Ovary (tissue), 9 donors: ENCODE data around the gene WASL. TPM values are rescaled to one million over a fixed set of nuclear protein-coding genes. Genes with fewer than 3 reads are reported as not detected.
"Not testable (repeated sequence)": the region's sequence is repeated elsewhere in the genome, so short reads cannot be mapped to it uniquely, and the experiment has no call there.

Source experiments
- DNase-seq, 5 donors: peaks; one replicate each; pipeline ENCODE4 v3.0.0-alpha.2; 2019 to 2020
- H3K27ac ChIP-seq, 2 donors: fragments of 200-600 bp; one replicate each; pipeline versions ENCODE4 v1.5.1 to v1.8.0; 2019 to 2022
- H3K27me3 ChIP-seq: fragments of 200-600 bp; one replicate; pipeline ENCODE4 v1.8.0; 2022
- H3K36me3 ChIP-seq: fragments of 200-600 bp; sonication (generic); one replicate; pipeline ENCODE4 v1.5.1; 2019
- H3K4me1 ChIP-seq: one replicate; pipeline ENCODE4 v1.8.1; 2013; ENCODE audit warnings: mild to moderate bottlenecking, moderate library complexity; ENCODE audit not compliant: insufficient read depth
- H3K4me3 ChIP-seq: fragments of 200-600 bp; sonication (generic); one replicate; pipeline ENCODE4 v1.5.1; 2017
- H3K9me3 ChIP-seq, 2 donors: fragments of 200-600 bp in 1 of 2; sonication (generic) in 1 of 2; one replicate each; pipeline versions ENCODE4 v1.5.1 to v1.8.1; 2013 to 2019; ENCODE audit warnings: mild to moderate bottlenecking in 1 of 2, moderate library complexity in 1 of 2
- EP300 ChIP-seq: sonication (generic); formaldehyde crosslinking; IDR thresholded peaks from one replicate; pipeline ENCODE4 v1.6.1; 2017; ENCODE audit warnings: antibody characterized with exemption
- POLR2A ChIP-seq: fragments of 450-650 bp; IDR thresholded peaks from one replicate; pipeline ENCODE4 v1.6.1; 2017; ENCODE audit warnings: antibody characterized with exemption, mild to moderate bottlenecking, moderate library complexity
- WGBS, 3 donors: extraction: QIAGEN DNeasy Blood & Tissue Kit in 1 of 3; methylation state at CpG; one replicate each; pipeline versions ENCODE4 v1.1.5 to v1.1.7; 2013 to 2017; 5-methylcytosine and 5-hydroxymethylcytosine counted together
- intact Hi-C, 4 donors: fragments of 100-400 bp; cut with DNase I; formaldehyde crosslinking; loops; one replicate each; pipeline versions ENCODE4 v1.11.0 to v1.15.1; 2022 to 2023
- polyA plus RNA-seq, 2 donors: library from polyadenylated mRNA; stranded (reverse); fragments of 200-250 nt in 1 of 2; fragments of 350-450 nt in 1 of 2; fragmentation: Illumina TruSeq in 1 of 2; extraction: RNeasy Lipid Tissue Mini Kit (QIAGEN cat#74804) in 1 of 2; gene quantifications; one replicate each; pipeline ENCODE4 v1.2.3, GENCODE V29; 2013 to 2014
- total RNA-seq, 7 donors: library from RNA; depleted of rRNA in 2 of 7; stranded (reverse); fragments of >200 nt in 2 of 7; fragmentation: NEBNext Ultra II Directional in 3 of 7; extraction: Animal tissue kit (Norgen Biotek cat#: 25700) in 3 of 7; gene quantifications; one replicate each; pipeline versions ENCODE4 v1.1.0 to v1.2.4, GENCODE V29; 2016 to 2023
- TF ChIP-seq, protein P1 (sequence below), 3 donors: fragments of 450-650 bp in 2 of 3; fragments of 200-600 bp in 1 of 3; IDR thresholded peaks; one replicate each; pipeline versions ENCODE4 v1.5.1 to v1.8.0; 2016 to 2022; ENCODE audit warnings: antibody characterized with exemption in 3 of 3, mild to moderate bottlenecking in 1 of 3
- donor health status: DM: no; HTN: no; CAD: no; lungs with moderate emphysema.
- donor health status: DM: no; HTN: no; CAD: no.
- donor health status: Bipolar disorder and iron deficiency.
- donor health status: DM: yes; HTN: yes; CAD: no.
- donor health status: DM: no; HTN: no; CAD: no.
- donor health status: DM: yes; HTN: yes; CAD: no.

Gene WASL
- total and polyA plus RNA-seq, 9 donors, result 29.1 to 71.5 (median 45.0) TPM

DNA sequence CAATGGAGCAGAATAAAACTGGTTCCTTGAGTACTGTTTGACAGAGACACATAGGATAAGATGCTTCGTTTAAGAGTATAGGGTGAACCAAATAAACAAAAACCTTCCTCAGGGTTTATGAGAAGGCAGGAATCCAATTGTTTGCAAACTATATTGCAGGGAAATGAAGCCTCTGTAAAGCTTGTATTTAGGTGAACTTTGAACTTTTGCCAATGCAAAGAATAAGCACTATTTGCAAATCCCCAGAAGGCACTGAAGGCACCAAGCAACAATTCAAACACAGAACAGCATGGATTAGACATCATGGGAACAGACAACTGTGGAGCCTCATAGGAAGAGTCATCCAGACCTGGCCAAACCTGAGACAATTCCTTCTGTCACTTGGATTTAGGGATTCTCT is 47.1 kb upstream of the WASL start:
- intact Hi-C loops, result loop anchor here in 2 of 4 donors (5.0 to 10.0 kb wide), 3 partner anchors 51 to 71 kb away; partner anchors contain the start of gene WASL (in 1 of the 2)

DNA sequence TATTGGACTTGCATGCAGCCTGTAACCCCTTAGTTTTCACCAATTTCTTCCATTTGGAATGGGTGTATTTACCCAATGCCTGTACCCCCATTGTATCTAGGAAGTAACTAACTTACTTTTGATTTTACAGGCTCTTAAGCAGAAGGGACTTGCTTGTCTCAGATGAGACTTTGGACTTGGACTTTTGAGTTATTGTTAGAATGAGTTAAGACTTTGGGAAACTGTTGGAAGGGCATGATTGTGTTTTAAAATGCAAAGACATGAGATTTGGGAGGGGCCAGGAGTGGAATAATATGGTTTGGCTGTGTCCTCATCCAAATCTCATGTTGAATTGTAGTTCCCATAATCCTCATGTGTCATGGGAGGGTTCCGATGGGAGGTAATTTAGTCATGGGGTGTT is 46.3 kb upstream of the WASL start:
- intact Hi-C loops, result loop anchor here in 2 of 4 donors (5.0 to 10.0 kb wide), 3 partner anchors 50 to 72 kb away; partner anchors contain the start of gene WASL (in 1 of the 2)
- WGBS, 3 donors, result 41 to 97% (median 96%) methylated on average over 1 of the region's 1 CpG
- H3K9me3 ChIP-seq, H3K36me3 ChIP-seq, H3K4me1 ChIP-seq, H3K27me3 ChIP-seq, H3K4me3 ChIP-seq, DNase-seq, H3K27ac ChIP-seq: not testable (repeated sequence)

More for the DNA sequence above, 47.1 kb upstream of the WASL start:
- Histone ChIP-seq H3K36me3 (no peaks in the 10 kb centered on the region), H3K9me3 (no peaks in the 10 kb centered on the region), H3K27me3 (no peaks in the 10 kb centered on the region), H3K4me1 (no peaks in the 10 kb centered on the region), H3K4me3 (no peak overlapping the region), H3K27ac (no peak overlapping the region)
- TF ChIP-seq EP300 (no peak), POLR2A (no peak)
- TF ChIP-seq, protein P1, sequence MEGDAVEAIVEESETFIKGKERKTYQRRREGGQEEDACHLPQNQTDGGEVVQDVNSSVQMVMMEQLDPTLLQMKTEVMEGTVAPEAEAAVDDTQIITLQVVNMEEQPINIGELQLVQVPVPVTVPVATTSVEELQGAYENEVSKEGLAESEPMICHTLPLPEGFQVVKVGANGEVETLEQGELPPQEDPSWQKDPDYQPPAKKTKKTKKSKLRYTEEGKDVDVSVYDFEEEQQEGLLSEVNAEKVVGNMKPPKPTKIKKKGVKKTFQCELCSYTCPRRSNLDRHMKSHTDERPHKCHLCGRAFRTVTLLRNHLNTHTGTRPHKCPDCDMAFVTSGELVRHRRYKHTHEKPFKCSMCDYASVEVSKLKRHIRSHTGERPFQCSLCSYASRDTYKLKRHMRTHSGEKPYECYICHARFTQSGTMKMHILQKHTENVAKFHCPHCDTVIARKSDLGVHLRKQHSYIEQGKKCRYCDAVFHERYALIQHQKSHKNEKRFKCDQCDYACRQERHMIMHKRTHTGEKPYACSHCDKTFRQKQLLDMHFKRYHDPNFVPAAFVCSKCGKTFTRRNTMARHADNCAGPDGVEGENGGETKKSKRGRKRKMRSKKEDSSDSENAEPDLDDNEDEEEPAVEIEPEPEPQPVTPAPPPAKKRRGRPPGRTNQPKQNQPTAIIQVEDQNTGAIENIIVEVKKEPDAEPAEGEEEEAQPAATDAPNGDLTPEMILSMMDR (IDR thresholded peaks at IDR 0.05), result no peak
- DNase-seq, result no peak
- 93 to 100% (median 98%) methylated on average over 1 of the region's 1 CpG for WGBS, 3 donors

DNA sequence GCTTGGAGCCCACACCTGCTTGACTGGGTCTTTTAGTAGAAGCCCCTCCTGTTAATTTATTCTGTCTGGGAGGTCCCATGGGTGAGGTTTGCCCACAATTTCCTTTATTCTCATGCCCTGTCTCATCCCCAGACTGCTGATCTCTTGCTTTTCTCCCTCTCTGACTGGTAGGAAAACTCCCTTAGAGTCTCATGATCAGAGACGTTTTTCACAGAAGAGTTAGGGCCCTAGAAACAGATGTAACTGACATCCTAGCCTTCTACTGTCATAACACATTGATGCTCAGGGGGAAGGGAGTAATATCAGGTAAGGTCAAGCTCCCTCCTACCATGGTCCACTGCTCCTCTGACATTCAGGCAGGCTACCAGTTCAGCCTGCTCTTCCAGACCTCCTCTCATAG is 43.7 kb upstream of the WASL start:
- Histone ChIP-seq H3K4me1 (peaks cover 2% of the 10 kb centered on the region), H3K27me3 (no peaks in the 10 kb centered on the region), H3K36me3 (no peaks in the 10 kb centered on the region), H3K27ac (no peak overlapping the region), H3K4me3 (no peak overlapping the region), H3K9me3 (no peaks in the 10 kb centered on the region)
- WGBS, 3 donors, result 65 to 81% (median 72%) methylated on average over 1 of the region's 1 CpG
- no peak for DNase-seq
- intact Hi-C loops, result loop anchor here in 2 of 4 donors (10.0 kb wide), 2 partner anchors 48 to 72 kb away; partner anchors contain the start of gene WASL (in 1 of the 2)
- TF ChIP-seq, protein P1 (IDR thresholded peaks at IDR 0.05), result no peak
- TF ChIP-seq POLR2A (no peak), EP300 (no peak)

DNA sequence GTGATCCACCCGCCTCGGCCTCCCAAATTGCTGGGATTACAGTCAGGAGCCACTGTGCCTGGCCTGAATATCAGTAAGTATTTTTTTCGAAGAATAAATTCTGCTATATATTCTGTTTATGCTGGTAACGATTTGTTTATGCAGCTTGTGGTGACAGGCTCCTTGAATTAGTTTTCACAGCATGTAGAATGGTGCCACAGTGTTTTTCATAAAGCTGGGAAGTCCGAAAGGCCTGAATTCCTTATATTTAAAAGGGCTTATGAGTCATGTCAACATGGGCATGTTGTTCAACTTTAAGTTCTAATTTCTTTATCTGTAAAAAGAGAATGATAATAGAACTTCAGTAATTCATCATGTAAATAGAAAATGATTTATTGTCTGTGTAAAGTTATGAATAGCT is 42.2 kb upstream of the WASL start:
- H3K36me3 ChIP-seq, result no peaks in the 10 kb centered on the region
- no peaks in the 10 kb centered on the region for H3K9me3 ChIP-seq
- 88 to 93% (median 88%) methylated on average over 5 of the region's 5 CpGs for WGBS, 3 donors
- intact Hi-C loops, result loop anchor here in 2 of 4 donors (10.0 kb wide), 2 partner anchors 46 to 74 kb away; partner anchors contain the start of gene WASL (in 1 of the 2)
- no peak for DNase-seq
- peaks cover 6% of the 10 kb centered on the region for H3K4me1 ChIP-seq
- no peak overlapping the region for H3K4me3 ChIP-seq
- TF ChIP-seq, protein P1 (IDR thresholded peaks at IDR 0.05), result no peak
- TF ChIP-seq EP300 (no peak), POLR2A (no peak)
- H3K27me3 ChIP-seq, result no peaks in the 10 kb centered on the region
- H3K27ac ChIP-seq, result no peak overlapping the region

DNA sequence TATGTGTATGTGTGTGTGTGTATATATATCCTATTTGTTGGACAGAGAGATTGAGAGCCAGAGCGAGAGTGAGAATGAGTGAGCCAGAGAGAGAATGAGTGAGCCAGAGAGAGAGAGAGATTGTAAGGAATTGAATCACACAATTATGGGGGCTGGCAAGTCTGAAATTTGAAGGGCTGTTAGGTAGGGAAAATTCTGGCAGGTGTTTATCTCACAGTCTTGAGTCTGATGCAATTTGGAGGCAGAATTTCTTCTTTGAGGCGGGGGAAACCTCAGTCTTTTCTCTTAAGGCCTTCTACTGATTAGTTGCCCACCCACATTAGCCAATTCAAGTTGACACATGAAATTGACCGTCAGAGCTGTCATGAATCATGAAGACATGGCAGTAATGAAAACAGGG is 41.0 kb upstream of the WASL start:
- peaks cover 7% of the 10 kb centered on the region for H3K4me1 ChIP-seq
- H3K27ac ChIP-seq, result no peak overlapping the region
- no peak overlapping the region for H3K4me3 ChIP-seq
- no peak for DNase-seq
- TF ChIP-seq EP300 (no peak), POLR2A (no peak)
- TF ChIP-seq, protein P1 (IDR thresholded peaks at IDR 0.05), result no peak
- 84 to 89% (median 88%) methylated on average over 3 of the region's 3 CpGs for WGBS, 3 donors
- H3K27me3 ChIP-seq, result no peaks in the 10 kb centered on the region
- no peaks in the 10 kb centered on the region for H3K9me3 ChIP-seq
- no peaks in the 10 kb centered on the region for H3K36me3 ChIP-seq
- intact Hi-C loops, result loop anchor here in 2 of 4 donors (10.0 kb wide), 2 partner anchors 45 to 75 kb away; partner anchors contain the start of gene WASL (in 1 of the 2)
